Activated T-cell treated with anti-CD3 and anti-CD28 coated beads, Interleukin-2, amount 50 U/mL, for 48 hours (primary cell): ENCODE data around the gene MVP.
"Not testable (repeated sequence)": the region's sequence is repeated elsewhere in the genome, so short reads cannot be mapped to it uniquely, and the experiment has no call there.

Experiments used
- DNase-seq, 2 experiments: peaks; one replicate each; pipeline ENCODE4 v3.0.0-alpha.2; 2020

MVP gene

GRCh38 chr16:29876594-29877249 is 56.5 kb downstream of the MVP start:
- peak; percentile 53 to 67 for DNase-seq

- peak; percentile 77 to 81 for DNase-seq
Observed at GRCh38 chr16:29877266-29877961, 57.2 kb downstream of the MVP start.

DNA sequence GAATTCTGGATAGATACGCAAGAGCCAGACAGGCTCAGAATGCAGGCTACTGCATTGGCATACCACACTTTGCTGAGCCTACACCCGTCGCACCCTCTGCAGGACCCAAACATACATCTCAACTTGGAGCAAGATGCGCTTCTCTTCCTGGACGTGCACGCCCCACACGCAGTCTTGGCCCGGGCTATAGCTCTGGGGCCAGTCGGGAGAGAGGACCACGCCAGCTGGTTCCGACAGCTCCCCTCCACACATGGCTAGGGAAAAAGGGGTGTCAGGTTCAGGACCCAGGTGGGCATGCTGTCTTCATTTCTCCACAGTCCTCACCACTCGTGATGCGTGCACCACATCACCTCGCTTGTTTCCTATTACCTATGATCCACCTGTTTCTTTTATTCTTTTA is 57.9 kb downstream of the MVP start:
- no peak for DNase-seq

DNA sequence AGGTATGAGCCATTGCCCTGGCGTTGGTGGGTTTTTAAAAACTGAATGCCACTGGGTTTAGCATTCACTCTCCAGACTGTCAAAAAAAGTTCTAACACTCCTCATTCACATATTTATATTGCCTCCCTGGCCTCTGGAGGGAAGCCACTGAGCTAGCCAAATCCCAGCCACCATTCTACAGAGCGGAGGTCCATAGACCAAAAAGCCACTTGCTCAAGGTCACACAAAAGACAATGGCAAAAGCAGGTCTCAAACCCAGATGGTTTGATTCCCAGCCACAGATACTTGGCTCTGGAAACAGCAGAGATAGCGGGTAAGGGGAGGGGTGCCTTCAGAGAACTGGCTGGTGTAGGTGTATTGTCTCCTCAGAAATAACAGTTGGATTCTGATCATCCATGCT is 60.8 kb downstream of the MVP start:
- no peak for DNase-seq

DNA sequence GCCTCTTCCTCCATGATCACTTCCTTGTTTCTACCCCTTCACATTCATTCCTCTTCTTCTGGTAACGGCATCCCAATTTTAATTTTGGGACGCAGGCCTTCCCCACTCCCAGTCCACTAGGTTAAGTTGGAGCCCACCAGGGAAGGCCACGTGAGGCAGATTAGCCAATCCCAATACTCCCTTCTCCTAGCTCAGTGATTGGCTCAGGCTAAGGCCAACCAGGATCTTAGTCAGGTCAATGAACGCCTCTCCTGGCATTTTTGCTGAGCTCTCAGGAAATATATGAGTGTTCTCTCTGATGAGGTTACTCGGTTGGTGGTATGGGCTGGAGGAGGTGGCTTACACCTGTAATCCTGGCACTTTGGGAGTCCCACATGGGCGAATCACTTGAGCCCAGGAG is 63.7 kb downstream of the MVP start:
- no peak for DNase-seq

DNA sequence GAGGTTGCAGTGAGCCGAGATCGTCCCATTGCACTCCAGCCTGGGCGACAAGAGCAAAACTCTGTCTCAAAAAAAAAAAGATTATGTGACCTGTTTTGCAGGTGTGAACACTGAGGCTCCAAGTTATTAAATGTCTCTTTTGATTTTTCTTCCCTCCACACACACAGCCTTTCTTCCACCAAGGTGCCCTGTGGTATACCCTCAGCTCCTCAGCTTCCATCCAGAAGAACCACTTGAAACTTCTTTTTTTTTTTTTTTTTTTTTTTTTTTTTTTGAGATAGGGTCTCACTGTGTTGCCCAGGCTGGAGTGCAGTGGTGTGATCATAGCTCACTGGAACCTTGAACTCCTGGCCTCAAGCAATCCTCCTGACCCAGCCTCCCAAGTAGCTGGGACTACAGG is 69.1 kb downstream of the MVP start:
- DNase-seq, result not testable (repeated sequence)

GRCh38 chr16:29891525-29892457 is 71.5 kb downstream of the MVP start:
- no peak for DNase-seq

DNA sequence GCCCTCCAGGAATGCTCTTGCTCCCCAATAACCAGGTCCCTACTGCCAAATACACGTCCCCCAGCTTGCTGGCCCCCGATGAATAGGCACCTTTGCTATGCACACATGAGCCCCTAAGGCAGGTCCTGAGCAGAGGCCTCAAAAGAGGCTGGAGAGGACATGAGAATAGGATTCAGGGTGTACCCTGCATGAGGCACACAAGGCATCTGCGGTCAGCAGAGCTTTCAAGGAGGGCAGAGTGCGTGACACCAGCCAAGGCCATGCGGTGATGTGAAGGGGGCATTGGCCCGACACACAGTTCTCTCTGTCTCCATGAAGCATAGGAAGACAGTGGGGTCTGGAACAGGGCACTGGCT is 72.2 kb downstream of the MVP start:
- DNase-seq, result no peak

DNA sequence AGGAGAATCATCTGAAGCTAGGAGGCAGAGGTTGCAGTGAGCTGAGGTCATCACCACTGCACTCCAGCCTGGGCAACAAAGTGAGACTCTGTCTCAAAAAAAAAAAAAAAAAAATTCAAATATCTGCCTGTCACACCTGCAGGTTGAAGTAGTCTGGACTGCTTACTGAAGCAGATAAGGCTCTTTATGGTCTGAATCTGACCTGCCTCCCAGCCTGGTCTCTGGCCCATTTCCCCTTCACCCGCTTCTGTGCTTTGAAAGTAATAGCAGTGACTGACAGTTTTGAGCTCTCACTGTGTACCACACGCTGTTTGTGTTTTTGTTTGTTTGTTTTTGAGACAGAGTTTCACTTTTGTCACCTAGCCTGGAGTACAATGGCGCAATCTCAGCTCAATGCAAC is 73.3 kb downstream of the MVP start:
- no peak for DNase-seq

DNA sequence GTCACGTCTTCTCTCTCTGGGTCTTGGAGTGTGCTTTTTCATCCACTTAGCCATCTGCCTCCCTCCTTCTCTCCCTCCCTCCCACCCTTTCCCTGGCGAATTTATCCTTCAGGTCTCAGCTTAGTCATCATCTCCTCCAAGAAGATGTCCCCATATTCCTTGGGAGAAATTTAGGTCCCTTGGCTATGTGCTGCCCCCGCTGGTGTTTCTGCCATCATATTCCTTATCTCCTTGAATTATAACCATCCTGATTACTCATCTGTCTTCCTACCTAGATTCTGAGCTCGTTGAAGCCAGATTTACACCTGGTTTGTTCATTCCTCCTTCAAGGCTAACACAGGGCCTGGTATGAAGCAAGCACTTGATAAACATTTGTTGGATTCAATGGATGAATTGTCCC is 74.1 kb downstream of the MVP start:
- DNase-seq, result no peak

DNA sequence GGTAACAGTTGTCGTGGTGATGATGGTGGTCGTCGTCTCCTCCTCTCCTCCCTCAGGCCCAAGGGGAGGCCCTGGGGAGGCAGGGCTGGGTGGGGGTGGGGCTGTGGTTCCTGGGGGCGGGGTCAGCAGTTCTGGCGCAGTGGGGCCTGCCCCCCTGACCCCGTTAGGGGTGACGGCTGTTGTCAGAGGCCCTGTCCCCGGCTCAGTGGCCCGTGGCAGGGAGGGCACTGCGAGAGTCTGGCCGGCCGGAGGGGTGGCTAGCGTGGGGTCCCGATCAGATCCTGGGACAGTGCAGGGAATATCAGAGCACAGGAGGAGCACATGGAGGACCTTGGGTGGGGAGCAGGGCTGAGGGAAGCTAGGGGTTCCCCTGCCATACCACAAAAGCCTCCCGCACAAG is 76.6 kb downstream of the MVP start:
- no peak for DNase-seq

DNA sequence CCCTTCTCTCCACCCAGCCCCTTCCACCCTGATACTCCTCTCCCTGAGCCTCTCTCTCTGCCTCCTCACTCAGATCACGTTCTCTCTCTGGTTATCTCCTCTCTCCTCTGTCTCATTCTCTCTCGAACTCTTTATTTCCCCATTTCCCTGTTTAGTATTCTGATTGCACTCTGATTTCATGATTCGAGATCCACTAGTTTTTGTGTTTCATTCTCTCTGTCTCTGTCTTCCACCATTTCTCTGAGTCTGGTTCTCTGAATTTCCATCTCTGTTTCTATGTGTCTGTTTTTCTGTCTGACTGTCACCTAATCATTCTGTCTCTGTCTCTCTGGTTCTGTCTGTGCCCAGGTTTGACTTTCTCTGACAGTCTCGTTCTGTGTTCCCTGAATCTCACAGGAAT is 77.1 kb downstream of the MVP start:
- no peak for DNase-seq
